Endometrium (tissue), 2 donors: Measurements from ENCODE around the gene PADI6.

Experiments used
- FAIRE-seq: peaks from 2 replicates; lab custom pipeline; 2012; peaks lifted over from hg19 to GRCh38; lab: Jason Lieb, UNC
- donor health status: control.
- donor health status: control.

The PADI6 gene

GRCh38 chr1:17356387-17357026, 15.5 kb upstream of the PADI6 start:
- no peak for FAIRE-seq

DNA sequence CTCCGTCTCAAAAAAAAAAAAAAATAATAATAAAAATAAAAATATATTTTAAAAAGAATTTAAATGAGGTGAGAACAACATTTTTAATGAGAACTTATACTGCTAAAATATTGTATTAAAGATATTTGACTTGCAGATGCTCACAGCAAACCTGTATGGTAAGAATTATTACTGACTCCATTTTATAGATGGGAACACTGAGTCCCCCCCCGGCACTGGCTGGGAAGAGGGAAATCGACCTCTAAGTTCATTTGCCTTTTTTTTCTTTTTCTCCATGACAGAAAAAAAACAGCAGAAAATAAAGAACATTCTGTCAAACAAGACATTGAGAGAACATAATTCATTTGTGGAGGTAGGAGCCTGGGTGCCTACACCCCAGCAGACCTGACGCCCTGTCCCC, 13.4 kb upstream of the PADI6 start:
- FAIRE-seq: no peak

DNA sequence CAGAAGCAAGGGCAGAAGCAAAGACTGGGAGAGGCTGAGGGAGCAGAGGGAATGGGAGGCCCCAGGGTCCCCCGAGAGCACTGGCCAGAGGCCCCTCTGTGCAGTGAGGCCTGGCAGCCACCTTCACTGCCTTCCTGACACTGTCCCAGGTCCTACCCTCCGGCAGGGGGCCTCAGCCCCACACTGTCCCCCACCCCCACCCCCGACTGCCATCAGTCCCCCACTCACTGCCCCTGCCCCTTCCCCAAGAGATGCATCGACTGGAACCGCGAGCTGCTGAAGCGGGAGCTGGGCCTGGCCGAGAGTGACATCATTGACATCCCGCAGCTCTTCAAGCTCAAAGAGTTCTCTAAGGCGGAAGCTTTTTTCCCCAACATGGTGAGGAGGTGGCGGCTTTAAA, 13.0 kb upstream of the PADI6 start:
- FAIRE-seq: no peak

DNA sequence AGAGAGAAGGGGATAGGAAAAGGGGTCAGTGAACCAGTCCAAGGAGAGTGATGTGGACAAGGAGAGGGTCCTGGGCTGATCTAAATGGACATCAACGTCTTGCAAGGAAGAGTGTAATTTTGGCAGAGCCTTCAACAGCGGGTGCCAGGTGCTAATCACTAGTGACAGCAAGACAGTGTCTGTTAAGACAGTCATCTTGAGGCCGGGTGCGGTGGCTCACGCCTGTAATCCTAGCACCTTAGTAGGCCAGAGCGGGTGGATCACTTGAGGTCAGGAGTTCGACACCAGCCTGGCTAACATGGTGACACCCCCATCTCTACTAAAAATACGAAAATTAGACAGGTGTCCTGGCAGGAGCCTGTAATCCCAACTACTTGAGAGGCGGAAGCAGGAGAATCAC, 12.2 kb upstream of the PADI6 start:
- no peak for FAIRE-seq

DNA sequence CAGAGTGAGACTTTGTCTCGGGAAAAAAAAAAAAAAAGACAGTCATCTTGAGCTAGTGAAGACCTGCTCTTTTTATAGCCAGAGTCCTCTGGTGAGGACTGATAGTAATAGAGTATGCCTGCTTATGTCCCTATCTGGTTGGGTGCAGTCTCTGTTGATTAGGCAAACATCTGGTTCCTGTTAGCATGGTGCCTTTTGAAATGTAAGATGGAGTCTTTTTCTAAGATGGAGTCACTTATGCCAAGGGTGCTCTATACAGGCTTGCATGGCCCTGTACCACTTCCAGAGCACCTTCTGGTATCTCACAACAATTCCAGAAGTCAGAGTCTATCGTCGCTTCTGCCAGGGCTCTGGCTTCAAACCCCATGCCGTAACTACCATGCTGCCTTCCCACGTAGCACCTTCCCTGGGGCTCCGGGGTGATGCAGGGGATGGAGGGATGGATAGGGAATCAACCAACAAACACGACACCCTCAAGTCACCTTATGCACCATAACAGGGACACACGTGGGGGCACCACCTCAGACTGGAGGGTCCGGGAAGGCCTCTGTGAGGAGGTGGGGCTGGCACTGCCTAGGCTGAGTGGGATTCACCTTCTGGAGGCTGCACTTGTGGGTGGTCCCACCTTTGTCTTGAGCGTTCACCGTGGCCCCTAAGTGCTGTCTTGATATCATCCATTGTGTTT, 11.6 kb upstream of the PADI6 start:
- no peak for FAIRE-seq

GRCh38 chr1:17361687-17362086, 10.3 kb upstream of the PADI6 start:
- FAIRE-seq: no peak

DNA sequence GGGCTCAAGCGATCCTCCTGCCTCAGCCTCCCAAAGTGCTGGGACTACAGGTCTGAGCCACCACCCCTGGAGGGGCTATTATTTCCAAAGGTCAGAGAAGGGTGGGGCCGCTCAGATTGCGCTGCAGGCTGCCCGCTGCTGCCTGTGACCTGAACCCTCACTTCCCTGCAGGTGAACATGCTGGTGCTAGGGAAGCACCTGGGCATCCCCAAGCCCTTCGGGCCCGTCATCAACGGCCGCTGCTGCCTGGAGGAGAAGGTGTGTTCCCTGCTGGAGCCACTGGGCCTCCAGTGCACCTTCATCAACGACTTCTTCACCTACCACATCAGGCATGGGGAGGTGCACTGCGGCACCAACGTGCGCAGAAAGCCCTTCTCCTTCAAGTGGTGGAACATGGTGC, 8.6 kb upstream of the PADI6 start:
- FAIRE-seq: no peak

GRCh38 chr1:17363771-17364170, 8.2 kb upstream of the PADI6 start:
- FAIRE-seq: no peak

GRCh38 chr1:17365293-17365692, 6.7 kb upstream of the PADI6 start:
- no peak for FAIRE-seq

DNA sequence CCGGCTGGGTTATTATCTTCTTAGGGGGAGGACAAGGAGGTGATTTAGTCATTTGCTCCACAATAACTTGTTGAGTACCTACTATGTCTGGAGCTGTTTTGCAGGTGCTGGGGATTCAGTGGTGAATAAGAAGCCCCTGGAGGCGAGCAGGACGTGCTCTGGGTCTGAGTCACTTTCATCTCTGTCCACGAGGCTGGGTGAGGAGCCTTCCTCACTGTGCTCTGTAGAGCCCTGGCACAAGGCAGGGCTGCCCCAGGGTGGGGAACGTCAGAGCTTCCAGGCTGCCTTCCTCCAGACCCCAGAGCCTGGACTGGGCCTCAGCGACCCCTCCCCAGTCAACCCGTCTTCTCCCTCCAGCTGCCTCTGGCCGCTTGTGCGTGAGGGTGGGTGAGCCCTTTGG, 2.5 kb upstream of the PADI6 start:
- FAIRE-seq: no peak

DNA sequence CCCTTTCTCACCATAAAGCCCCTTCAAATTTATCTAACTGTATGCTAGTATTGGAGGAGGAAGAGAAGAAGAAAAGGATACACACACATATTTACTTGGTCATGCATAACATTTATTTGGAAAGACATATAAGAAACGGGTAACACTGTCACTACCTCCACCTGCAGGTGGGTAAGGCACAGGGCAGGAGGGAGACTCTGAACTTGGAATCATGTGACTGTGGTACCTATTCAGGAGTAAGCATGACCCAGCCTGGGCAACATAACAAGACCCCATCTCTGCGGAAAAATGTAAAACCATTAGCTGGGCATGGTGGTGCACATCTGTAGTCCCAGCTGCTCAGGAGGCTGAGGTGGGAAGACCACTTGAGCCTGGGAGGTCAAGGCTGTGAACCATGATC, 1.4 kb upstream of the PADI6 start:
- FAIRE-seq: no peak

DNA sequence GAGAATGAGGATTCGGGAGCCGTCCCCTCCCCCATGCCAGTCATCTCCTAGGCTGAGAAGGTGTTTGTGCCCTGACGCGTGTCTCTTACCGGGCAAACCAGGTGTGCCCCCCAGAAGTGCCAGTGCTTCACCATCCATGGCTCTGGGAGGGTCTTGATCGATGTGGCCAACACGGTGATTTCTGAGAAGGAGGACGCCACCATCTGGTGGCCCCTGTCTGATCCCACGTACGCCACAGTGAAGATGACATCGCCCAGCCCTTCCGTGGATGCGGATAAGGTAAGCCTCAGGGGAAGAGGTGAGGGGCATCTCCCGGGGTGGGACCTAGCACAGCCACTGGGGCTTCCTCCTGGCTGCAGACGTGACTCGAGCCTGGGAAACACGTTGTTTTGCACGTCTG, 959 bp downstream of the PADI6 start:
- no peak for FAIRE-seq

- no peak for FAIRE-seq
Measured at GRCh38 chr1:17375651-17376050, 3.7 kb downstream of the PADI6 start.

GRCh38 chr1:17377325-17377953, 5.4 kb downstream of the PADI6 start:
- no peak for FAIRE-seq

DNA sequence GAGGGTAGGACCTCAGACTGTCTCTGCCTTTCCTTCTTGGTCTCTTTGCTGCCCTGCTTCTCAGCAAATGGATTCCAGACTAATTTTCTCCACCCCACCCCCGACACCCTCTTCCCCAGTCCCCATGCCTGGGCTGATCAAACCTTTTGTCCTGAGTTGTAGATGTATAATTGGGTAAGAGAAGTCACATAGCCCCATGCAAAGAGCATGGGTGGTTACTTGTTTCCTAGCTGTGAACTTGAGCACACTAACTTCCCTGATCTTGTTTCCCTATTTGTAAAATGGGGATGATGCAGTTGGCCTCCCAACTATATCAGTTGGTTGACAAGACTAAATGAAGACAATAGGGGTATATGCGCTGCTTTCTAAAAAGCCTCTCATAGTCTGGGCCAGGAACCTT, 9.2 kb downstream of the PADI6 start:
- FAIRE-seq: no peak

DNA sequence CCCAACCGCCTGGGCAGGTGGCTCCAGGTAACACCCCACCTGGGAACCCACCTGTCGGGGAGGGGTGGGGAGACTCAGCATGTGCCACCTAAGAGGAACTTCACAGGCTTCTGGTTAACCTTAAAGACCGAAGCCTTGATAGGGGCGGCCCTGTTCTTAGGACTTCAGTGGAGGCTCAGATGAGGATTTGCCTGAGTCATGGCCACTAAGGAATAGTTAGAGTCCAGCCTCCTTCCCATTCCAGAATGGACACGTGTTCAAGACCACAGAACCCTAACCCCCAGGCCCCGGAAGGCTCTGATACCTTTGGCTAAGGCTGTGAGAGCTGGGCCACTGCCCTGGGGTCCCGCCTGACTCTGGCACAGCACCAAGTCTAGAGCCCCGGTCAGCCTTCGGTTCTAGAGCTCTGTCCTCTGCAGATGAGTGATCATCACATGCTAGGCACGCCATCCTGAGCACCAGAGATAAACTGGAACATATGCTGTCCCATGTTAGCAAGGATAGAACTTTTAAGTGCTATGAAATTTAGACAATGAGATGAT, 20.3 kb downstream of the PADI6 start:
- no peak for FAIRE-seq

DNA sequence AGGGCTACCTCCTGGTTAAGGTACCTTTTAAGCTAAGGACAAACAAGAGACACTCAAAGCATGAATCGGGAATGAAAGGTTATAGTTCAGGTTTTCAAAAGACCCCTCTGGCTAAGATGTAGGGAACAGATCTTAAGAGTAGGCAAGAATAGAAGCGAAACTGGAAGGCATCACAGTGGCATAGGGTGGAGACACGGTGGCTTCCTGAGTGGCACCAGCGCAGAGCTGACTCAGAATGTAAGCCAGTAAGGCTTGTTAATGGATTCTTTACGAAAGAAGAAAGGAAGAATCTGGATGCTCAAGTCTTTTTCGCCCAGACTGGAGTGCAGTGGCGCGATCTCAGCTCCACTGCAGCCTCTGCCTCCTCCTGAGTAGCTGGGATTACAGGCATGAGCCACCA, 21.2 kb downstream of the PADI6 start:
- FAIRE-seq: no peak

GRCh38 chr1:17397910-17398695, 26.1 kb downstream of the PADI6 start:
- FAIRE-seq: no peak

GRCh38 chr1:17400725-17401341, 28.8 kb downstream of the PADI6 start:
- FAIRE-seq: no peak

GRCh38 chr1:17401841-17402240, 29.8 kb downstream of the PADI6 start:
- FAIRE-seq: no peak

GRCh38 chr1:17403081-17403480, 31.1 kb downstream of the PADI6 start:
- FAIRE-seq: no peak

GRCh38 chr1:17404034-17404684, 32.2 kb downstream of the PADI6 start:
- FAIRE-seq: no peak
